ENCODE measurements around the gene EPB41L5.

DNA sequence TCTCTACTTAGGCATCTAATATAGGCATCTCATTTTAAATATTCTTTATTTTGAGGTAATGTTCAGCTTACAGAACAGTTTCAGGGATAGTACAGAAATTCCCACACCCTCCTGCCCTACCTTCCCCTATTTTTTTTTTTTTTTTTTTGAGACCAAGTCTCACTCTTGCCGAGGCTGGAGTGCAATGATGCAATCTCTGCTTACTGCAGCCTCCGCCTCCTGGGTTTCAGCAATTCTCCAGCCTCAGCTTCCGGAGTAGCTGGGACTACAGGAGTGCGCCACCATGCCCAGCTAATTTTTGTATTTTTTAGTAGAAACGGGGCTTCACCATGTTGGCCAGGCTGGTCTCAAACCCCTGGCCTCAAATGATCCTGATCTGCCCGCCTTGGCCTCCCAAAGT, 97.6 kb downstream of the EPB41L5 start:
- TF ChIP-seq POLR2AphosphoS5 (IDR thresholded peaks at IDR 0.05; ENCODE audit: borderline replicate concordance, low read depth, low read length) (no peak), EZH2 (IDR thresholded peaks at IDR 0.05) (no peak), FOXP2 (optimal IDR thresholded peaks at IDR 0.05; ENCODE audit: control extremely low read depth, extremely low read length, insufficient read depth) (no peak)

Measured in SK-N-MC (cell line).